Measurements from ENCODE around the gene TMEM252.

The TMEM252 gene

DNA sequence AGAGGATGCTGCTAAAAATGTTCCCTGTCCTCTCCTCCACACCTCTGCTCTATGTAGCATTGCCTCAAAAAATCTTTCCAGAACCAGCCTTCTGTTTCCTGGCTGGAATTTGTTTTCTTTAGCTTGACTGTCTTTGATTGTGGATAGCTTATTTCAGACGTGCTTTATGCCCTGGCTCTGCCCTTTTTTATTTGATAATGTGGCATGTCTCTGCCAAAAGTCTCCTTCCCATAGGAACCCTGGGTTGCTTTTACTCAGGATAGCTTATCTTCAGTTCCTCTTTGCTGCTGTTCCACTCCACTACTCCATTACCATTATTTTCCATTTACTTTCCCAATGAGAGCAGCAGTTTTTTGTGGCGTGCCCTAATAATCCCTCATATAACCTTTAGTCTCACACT is 885 bp upstream of the TMEM252 start:
- no peak for DNase-seq

GRCh38 chr9:68538200-68538599 is 2.5 kb downstream of the TMEM252 start:
- no peak for DNase-seq

GRCh38 chr9:68537616-68537880 is 3.1 kb downstream of the TMEM252 start:
- DNase-seq = no peak

DNA sequence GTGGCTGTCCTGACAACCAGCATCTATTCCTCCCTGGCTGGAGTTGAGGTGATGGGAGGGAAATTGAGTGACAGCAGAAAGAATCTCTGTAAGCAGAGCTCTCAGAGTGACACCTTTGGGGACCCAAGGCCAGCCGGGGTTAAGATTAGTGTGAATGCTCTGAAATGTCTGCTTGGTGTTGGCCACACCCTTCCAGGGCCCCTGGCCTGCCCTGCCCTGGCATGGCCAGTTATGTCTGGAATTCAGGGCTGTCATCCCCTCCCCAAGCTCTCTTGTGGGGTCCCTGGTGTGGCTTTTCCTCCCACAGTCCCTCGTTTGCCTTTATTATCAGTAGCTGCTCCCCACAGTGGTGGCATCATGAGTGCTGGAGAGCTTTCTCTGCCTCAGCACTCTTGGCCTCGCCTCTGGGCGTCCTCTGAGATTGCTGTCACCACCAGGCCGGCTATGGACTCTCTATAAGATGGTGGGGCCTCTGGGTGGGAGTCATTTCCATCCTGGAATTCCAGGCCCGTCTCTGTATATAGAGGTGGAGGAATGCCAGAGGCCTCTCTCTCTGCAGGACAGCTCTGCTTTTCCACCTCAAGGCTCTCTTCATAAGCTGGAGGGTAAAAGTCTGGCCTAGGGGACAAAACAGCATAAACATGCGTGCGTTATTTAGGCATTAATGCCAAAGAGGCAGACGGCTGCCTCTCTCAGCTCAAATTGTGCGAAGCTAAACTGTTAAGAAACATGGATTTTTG is 3.6 kb downstream of the TMEM252 start:
- no peak for DNase-seq

DNA sequence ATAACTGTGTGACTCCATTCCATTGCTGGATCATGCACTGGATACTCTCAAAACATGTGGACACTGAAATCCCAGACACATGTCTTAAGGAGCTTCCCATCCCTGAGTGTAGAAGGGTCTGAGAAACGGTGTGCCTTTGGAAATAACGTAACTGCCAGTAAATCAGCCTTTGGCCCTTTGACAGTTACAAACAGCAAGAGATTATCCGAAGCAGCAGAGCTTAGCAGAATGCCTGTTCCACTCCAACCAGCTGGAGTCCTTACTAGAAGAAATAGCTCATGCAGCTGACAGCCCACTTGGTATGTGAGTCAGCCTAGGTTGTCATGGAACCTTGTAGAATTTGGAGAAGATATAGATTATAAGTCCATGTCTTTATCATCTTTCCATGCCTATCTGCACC is 7.0 kb downstream of the TMEM252 start:
- DNase-seq = no peak

DNA sequence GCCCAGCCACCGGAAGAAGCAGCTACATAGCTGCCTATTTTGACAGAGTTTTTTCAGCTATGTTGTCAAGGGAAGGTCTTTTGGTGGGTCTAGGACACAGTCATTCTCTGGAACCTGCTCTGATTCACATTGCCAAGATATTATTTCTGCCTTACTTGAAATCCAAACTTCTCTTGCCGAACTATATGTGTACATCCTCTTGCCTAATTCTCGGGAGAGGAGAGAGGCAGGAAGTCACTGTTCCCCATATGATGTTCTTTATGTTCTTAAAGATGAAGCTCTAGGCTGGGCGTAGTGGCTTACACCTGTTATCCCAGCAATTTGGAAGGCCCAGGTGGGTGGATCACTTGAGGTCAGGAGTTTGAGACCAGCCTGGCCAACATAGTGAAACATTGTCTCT is 8.6 kb downstream of the TMEM252 start:
- DNase-seq = no peak

DNA sequence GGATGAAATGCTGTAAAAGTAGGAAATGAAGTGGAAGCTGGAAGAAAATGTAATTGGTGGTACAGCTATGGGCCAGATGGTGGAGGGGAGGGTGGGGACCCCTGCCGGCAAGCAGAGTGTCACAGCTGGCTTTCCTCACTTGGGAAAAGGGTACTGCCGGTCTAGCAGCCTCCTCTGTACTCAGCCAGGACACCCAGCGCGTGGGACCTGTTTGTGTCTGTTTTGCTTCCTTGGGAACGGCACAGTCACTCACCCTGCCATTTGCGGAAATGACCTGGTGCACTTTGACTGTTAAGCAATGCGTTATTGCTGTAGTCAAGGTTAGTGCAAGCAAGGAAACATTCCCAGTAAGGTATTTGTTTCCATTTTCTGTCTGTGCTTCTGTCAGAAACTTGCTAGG is 10.1 kb downstream of the TMEM252 start:
- DNase-seq = no peak

DNA sequence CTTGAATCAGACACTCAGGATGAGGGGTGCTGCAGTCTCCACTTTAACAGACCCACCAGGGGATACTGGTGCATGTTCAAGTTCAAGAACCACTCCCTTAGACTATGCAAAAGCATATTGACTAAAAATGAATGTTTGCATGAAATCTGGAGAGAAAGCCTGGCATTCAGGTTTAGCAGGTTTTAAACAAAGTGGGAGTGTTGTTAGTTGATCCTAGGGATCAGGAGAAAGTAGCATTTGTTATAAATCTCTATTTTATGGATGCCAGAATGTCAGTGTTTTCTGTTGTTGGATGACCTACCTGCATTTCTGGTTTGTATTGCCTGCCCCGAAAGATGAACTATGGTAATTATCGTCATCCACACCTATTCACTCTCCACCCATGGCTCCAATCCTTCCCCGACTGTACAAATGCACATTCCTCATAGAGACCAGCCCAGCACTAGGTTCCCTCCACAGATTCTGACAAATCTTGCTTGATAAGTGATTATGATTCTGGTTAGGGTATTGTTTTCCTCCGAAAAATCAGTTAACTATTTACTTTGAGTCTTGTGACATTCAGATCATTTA is 17.2 kb downstream of the TMEM252 start:
- DNase-seq = no peak

GRCh38 chr9:68522954-68523353 is 17.7 kb downstream of the TMEM252 start:
- DNase-seq = no peak

GRCh38 chr9:68522131-68522530 is 18.6 kb downstream of the TMEM252 start:
- DNase-seq = no peak

DNA sequence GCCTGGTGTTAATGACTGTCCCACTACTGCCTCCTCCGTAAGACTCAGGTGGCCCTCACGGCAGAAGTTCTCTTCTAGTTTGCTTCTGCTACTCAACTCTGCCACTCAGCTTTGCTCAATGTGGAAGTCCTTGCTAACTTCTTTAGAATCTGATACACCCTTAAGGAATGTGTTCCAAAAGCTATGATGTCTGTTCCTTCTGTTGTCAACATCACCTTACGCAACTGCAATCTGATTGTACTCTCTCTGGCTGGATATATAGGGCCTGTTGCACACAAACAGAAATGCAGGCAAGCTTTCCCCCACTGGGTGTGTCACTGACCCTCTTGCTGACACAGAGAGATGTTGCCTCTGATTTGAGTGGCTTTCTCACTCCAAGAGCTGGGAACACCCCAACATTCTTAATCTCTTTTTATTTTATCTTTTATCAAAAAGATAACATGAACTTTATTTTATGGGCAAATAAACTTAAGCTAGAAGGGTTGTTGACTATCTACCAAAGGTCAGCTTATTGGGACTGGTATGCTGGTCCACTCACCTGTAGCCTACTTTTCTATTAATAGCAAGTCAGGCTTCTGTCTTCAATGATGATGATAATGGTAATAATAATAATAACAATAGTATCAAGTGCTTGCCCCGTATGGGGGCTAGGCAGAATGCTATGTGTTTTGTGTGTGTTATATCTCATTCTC is 25.2 kb downstream of the TMEM252 start:
- no peak for DNase-seq

GRCh38 chr9:68513981-68514380 is 26.7 kb downstream of the TMEM252 start:
- DNase-seq = no peak

DNA sequence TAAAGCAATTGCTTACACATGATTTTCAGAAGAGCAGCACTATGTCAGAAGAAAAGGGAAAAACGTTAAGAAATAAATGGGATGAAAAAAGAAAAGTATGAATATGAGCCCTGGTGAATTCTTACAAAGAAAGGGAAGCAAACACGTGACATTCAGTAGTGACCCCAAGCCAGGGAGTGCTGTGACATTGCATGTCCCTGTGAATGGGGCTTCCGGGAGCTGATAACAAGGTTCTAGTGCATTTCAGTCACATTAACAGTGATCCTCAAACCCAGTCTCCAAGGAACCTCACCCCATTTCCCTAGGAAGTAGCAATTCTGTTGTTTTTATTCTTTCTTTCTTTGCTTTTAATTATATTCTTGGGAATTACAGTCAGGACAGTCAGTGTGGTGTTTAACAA is 27.3 kb downstream of the TMEM252 start:
- no peak for DNase-seq

DNA sequence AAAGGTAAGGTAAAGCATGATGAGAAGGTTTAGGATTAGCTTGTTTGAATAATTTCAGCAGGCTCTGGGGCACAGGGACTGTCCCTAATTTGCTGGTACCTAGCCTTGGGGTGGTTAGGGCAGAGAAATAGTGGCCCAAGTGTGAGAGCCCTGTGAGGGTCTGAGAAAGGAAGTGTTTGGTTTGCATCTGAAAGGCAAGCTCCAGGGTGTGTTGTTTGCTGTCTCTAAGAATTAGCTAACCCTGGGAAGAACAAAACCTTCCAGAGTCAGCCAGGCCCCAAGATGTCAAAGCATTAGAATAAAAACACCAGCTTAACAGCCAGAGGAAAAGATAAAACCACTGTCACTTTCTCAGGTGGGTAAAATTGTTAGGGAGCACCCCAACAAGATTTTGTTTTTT is 31.0 kb downstream of the TMEM252 start:
- DNase-seq = no peak

DNA sequence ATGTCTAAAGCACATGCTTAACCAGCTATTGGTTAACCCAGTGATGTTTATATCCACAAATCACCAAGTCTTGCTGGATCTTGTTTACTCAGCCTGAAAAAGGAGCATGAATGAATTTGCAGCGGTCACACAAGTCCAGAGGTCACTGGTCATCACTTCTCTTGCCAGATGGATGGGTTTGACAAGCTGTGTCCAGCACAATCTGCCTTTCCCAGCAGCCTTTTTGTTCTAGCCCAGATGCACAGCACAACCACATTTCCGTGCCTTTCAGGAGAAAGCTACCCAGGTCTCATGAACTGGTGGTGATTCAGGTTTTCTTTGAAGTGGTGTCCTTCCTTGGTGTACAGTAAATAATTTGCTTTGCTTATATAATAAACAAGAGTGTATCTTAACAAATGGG is 32.1 kb downstream of the TMEM252 start:
- DNase-seq = no peak

DNA sequence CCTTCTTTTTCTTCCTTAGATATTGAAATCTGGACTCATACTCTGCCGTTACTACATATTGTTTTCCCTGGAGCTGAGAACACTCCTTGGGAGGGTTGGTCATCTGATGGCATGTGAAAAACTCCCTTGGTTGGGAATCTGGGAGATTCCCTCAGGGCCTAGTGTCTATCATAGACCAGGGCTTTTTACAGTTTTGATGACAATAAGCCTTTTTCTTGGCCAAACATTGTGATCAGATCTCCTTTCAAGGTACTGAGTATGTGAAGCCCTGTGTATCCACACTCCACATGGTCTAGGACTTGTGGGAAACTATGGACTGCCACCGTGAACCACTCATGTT is 32.9 kb downstream of the TMEM252 start:
- DNase-seq = no peak

- no peak for DNase-seq
These were observed 33.4 kb downstream of the TMEM252 start for GRCh38 chr9:68507130-68507805.

- no peak for DNase-seq
These were observed 34.1 kb downstream of the TMEM252 start for GRCh38 chr9:68506551-68506950.

- DNase-seq = no peak
These were observed 34.8 kb downstream of the TMEM252 start for GRCh38 chr9:68505681-68506409.

GRCh38 chr9:68502279-68502678 is 38.4 kb downstream of the TMEM252 start:
- no peak for DNase-seq

DNA sequence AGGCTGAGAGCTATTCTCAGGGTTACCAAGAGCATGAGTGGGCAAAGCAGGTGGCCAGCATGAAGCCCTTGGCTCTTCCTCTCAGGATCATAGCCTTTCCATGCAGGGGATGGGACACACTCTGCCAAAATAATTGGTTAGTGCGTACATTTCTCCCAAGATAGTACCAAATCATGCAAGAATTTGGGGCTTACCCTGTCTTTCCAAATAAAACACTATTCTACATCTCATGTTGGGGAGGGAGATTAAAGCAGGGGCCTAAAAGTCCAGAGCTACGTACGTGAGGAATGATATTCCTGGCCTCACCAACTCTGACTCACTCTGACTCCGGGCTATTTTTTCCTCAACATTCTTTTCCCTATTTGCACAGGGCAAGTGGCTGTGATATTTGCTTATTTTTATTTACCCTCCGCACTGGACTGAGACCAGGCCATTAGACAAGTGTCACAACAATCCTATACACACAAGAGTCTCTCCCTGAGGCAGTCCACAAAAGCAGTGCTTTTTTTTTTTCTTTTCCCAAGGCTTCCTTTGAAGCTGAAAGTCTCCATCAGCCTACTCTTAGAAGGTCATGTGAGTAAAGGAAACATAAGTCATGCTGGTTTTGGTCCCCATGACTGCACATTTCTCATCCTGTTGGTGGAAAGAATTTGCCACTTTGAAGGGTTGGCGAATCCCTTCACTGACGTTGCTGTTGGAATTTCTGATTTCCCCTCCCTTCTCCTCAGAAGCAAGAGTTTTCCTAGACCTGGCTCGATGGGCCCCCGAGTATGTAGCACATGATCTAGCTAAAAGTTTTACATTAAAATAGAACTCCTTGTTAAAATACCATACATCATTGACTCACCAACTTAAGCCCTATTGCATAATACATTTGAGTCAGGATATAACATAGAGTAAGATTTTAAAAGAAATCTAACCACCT is 40.0 kb downstream of the TMEM252 start:
- no peak for DNase-seq

GRCh38 chr9:68498816-68499215 is 41.9 kb downstream of the TMEM252 start:
- no peak for DNase-seq

Data from activated naive CD4-positive, alpha-beta T cell treated with anti-CD3 and anti-CD28 coated beads, Interleukin-2, amount 50 U/mL, for 16 hours (primary cell).